ENCODE data around the gene SURF6. TPM values are rescaled to one million over a fixed set of nuclear protein-coding genes. Genes with fewer than 3 reads are reported as not detected.

Gene SURF6
- total and polyA plus RNA-seq, 2 experiments from 2014 or later, result 17.6 to 27.6 TPM

- Histone ChIP-seq H2AFZ (no peak overlapping the region), H3K4me1 (ENCODE audit: insufficient read depth) (no peaks in the 10 kb centered on the region), H3K27me3 (ENCODE audit: insufficient read depth) (no peaks in the 10 kb centered on the region), H3K9me2 (ENCODE audit: insufficient read depth) (no peaks in the 10 kb centered on the region), H3K4me3 (no peak overlapping the region), H3K4me2 (no peak overlapping the region), H3K36me3 (ENCODE audit: insufficient read depth) (peaks cover 9% of the 10 kb centered on the region), H3F3A (replicated peaks; ENCODE audit: low read depth) (no peaks in the 10 kb centered on the region), H3K27ac (ENCODE audit: low read depth) (no peak overlapping the region), H4K20me1 (replicated peaks; ENCODE audit: insufficient read depth) (no peaks in the 10 kb centered on the region), H3K79me2 (replicated peaks; ENCODE audit: insufficient read depth) (no peaks in the 10 kb centered on the region)
- no peaks in the 10 kb centered on the region for H3K4me1 Mint-ChIP-seq
- H3K27me3 Mint-ChIP-seq (ENCODE audit: insufficient read depth, low read depth, poor library complexity), result peaks cover 6% of the 10 kb centered on the region
- H3K9me3 Mint-ChIP-seq, result peaks cover 83% of the 10 kb centered on the region
- no peak overlapping the region for H3K27ac Mint-ChIP-seq
- DNase-seq (ENCODE audit: low spot score) (peak; percentile 29), ATAC-seq (no peak)
- TF ChIP-seq CREB1 (CRISPR knock-in tag; IDR thresholded peaks at IDR 0.05; ENCODE audit: low read depth) (no peak), ZNF114 (CRISPR knock-in tag; IDR thresholded peaks at IDR 0.05) (no peak), NANOG (IDR thresholded peaks at IDR 0.05; ENCODE audit: borderline replicate concordance) (no peak), CTCF (conservative IDR thresholded peaks at IDR 0.05; ENCODE audit: low read depth in 2 of 2) (no peak), STAT1 (IDR thresholded peaks at IDR 0.05; ENCODE audit: unreplicated experiment) (no peak), EZH2 (IDR thresholded peaks at IDR 0.05; ENCODE audit: low read depth, unreplicated experiment) (no peak), EZH2phosphoT487 (IDR thresholded peaks at IDR 0.05; ENCODE audit: unreplicated experiment) (no peak)
- TF ChIP-seq, protein P1, sequence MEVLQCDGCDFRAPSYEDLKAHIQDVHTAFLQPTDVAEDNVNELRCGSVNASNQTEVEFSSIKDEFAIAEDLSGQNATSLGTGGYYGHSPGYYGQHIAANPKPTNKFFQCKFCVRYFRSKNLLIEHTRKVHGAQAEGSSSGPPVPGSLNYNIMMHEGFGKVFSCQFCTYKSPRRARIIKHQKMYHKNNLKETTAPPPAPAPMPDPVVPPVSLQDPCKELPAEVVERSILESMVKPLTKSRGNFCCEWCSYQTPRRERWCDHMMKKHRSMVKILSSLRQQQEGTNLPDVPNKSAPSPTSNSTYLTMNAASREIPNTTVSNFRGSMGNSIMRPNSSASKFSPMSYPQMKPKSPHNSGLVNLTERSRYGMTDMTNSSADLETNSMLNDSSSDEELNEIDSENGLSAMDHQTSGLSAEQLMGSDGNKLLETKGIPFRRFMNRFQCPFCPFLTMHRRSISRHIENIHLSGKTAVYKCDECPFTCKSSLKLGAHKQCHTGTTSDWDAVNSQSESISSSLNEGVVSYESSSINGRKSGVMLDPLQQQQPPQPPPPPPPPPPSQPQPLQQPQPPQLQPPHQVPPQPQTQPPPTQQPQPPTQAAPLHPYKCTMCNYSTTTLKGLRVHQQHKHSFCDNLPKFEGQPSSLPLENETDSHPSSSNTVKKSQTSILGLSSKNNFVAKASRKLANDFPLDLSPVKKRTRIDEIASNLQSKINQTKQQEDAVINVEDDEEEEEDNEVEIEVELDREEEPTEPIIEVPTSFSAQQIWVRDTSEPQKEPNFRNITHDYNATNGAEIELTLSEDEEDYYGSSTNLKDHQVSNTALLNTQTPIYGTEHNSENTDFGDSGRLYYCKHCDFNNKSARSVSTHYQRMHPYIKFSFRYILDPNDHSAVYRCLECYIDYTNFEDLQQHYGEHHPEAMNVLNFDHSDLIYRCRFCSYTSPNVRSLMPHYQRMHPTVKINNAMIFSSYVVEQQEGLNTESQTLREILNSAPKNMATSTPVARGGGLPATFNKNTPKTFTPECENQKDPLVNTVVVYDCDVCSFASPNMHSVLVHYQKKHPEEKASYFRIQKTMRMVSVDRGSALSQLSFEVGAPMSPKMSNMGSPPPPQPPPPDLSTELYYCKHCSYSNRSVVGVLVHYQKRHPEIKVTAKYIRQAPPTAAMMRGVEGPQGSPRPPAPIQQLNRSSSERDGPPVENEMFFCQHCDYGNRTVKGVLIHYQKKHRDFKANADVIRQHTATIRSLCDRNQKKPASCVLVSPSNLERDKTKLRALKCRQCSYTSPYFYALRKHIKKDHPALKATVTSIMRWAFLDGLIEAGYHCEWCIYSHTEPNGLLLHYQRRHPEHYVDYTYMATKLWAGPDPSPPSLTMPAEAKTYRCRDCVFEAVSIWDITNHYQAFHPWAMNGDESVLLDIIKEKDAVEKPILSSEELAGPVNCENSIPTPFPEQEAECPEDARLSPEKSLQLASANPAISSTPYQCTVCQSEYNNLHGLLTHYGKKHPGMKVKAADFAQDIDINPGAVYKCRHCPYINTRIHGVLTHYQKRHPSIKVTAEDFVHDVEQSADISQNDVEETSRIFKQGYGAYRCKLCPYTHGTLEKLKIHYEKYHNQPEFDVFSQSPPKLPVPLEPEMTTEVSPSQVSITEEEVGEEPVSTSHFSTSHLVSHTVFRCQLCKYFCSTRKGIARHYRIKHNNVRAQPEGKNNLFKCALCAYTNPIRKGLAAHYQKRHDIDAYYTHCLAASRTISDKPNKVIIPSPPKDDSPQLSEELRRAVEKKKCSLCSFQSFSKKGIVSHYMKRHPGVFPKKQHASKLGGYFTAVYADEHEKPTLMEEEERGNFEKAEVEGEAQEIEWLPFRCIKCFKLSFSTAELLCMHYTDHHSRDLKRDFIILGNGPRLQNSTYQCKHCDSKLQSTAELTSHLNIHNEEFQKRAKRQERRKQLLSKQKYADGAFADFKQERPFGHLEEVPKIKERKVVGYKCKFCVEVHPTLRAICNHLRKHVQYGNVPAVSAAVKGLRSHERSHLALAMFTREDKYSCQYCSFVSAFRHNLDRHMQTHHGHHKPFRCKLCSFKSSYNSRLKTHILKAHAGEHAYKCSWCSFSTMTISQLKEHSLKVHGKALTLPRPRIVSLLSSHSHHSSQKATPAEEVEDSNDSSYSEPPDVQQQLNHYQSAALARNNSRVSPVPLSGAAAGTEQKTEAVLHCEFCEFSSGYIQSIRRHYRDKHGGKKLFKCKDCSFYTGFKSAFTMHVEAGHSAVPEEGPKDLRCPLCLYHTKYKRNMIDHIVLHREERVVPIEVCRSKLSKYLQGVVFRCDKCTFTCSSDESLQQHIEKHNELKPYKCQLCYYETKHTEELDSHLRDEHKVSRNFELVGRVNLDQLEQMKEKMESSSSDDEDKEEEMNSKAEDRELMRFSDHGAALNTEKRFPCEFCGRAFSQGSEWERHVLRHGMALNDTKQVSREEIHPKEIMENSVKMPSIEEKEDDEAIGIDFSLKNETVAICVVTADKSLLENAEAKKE (CRISPR knock-in tag; IDR thresholded peaks at IDR 0.05), result no peak
- TF ChIP-seq, protein P2, sequence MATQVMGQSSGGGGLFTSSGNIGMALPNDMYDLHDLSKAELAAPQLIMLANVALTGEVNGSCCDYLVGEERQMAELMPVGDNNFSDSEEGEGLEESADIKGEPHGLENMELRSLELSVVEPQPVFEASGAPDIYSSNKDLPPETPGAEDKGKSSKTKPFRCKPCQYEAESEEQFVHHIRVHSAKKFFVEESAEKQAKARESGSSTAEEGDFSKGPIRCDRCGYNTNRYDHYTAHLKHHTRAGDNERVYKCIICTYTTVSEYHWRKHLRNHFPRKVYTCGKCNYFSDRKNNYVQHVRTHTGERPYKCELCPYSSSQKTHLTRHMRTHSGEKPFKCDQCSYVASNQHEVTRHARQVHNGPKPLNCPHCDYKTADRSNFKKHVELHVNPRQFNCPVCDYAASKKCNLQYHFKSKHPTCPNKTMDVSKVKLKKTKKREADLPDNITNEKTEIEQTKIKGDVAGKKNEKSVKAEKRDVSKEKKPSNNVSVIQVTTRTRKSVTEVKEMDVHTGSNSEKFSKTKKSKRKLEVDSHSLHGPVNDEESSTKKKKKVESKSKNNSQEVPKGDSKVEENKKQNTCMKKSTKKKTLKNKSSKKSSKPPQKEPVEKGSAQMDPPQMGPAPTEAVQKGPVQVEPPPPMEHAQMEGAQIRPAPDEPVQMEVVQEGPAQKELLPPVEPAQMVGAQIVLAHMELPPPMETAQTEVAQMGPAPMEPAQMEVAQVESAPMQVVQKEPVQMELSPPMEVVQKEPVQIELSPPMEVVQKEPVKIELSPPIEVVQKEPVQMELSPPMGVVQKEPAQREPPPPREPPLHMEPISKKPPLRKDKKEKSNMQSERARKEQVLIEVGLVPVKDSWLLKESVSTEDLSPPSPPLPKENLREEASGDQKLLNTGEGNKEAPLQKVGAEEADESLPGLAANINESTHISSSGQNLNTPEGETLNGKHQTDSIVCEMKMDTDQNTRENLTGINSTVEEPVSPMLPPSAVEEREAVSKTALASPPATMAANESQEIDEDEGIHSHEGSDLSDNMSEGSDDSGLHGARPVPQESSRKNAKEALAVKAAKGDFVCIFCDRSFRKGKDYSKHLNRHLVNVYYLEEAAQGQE (IDR thresholded peaks at IDR 0.05; ENCODE audit: unreplicated experiment), result no peak
- peaks cover 27% of the 10 kb centered on the region; the same call in 2 of the 3 replicates for H3K36me3 Mint-ChIP-seq (ENCODE audit: low read depth)
- no peak overlapping the region for H3K4me3 Mint-ChIP-seq
These were observed 45.2 kb downstream of the SURF6 start for GRCh38 chr9:133290751-133291302.
